Stimulated activated CD8-positive, alpha-beta memory T cell treated with anti-CD3 and anti-CD28 coated beads, Interleukin-4, amount 100 ng/mL, for 1 hour (primary cell): Measurements from ENCODE around the gene UACA.

Experiments used
- DNase-seq, 2 donors: peaks; one replicate each; pipeline ENCODE4 v3.0.0-alpha.2; 2020; ENCODE audit warnings: low read depth in 2 of 2, low spot score in 1 of 2

UACA gene

GRCh38 chr15:70604666-70605315 lies 158.6 kb downstream of the UACA start:
- no peak for DNase-seq
